GM12878 (cell line): Measurements from ENCODE around the gene MPRIP. TPM values are rescaled to one million over a fixed set of nuclear protein-coding genes. Genes with fewer than 3 reads are reported as not detected.

Experiments
- ATAC-seq: fragments of 200-7000 bp; cut with Tn5 transposase; 3 replicates; pipeline ENCODE4 v1.9.1; 2020; ENCODE audit warnings: mild to moderate bottlenecking, moderate library complexity
- BruUV-seq: library from RNA; stranded (reverse); fragments of 400-500 nt; replicated peaks from 2 replicates; lab custom pipeline; 2021; lab: Mats Ljungman, UMichigan
- CTCF ChIA-PET: fragments of 300-600 bp; sonication (Branson Sonifier 250); formaldehyde crosslinking; extraction: SDS; loops from one replicate; lab custom pipeline; 2021; ENCODE audit warnings: inconsistent platforms; lab: Yijun Ruan, JAX
- POLR2A ChIA-PET: fragments of 350-600 bp; formaldehyde crosslinking; extraction: SDS; loops from one replicate; lab custom pipeline; 2021; ENCODE audit warnings: inconsistent platforms; lab: Charles Lee
- RAD21 ChIA-PET: fragments of 300-600 bp; sonication (Branson Sonifier 250); formaldehyde crosslinking; loops from one replicate; lab custom pipeline; 2023; ENCODE audit warnings: antibody characterized with exemption; ENCODE audit not compliant: unreplicated experiment; lab: Charles Lee
- SMC1A ChIA-PET: fragments of 300-600 bp; sonication (Branson Sonifier 250); formaldehyde crosslinking; loops from one replicate; lab custom pipeline; 2023; ENCODE audit not compliant: unreplicated experiment, uncharacterized antibody; lab: Charles Lee
- DNase-seq: peaks from one replicate; pipeline ENCODE4 v3.0.0-alpha.2; 2011; ENCODE audit warnings: low read depth, low spot score
- FAIRE-seq: peaks from 3 replicates; lab custom pipeline; 2011; peaks lifted over from hg19 to GRCh38; lab: Jason Lieb, UNC
- H2AFZ ChIP-seq: 2 replicates; pipeline ENCODE4 v1.6.0; 2011; ENCODE audit warnings: low read depth, low read length, control low read depth; ENCODE audit not compliant: control insufficient read depth
- H3K27ac ChIP-seq: 2 replicates; pipeline ENCODE4 v1.5.1; 2011; ENCODE audit warnings: control low read depth; ENCODE audit not compliant: control insufficient read depth, insufficient read depth
- H3K27me3 ChIP-seq, 2 experiments: replicated peaks in 1 of 2; 2 replicates each; pipeline versions ENCODE4 v1.6.0 to v1.6.1; 2011; ENCODE audit warnings: low read length in 1 of 2; ENCODE audit not compliant: control insufficient read depth in 2 of 2, insufficient read depth in 2 of 2
- H3K36me3 ChIP-seq, 2 experiments: 2 replicates each; pipeline ENCODE4 v1.5.1; 2011; ENCODE audit warnings: low read length in 1 of 2; ENCODE audit not compliant: control insufficient read depth in 2 of 2, insufficient read depth in 2 of 2
- H3K4me1 ChIP-seq: 2 replicates; pipeline ENCODE4 v1.6.1; 2011; ENCODE audit warnings: mild to moderate bottlenecking, low read length, moderate library complexity, mixed read lengths; ENCODE audit not compliant: control insufficient read depth, insufficient read depth
- H3K4me2 ChIP-seq: 2 replicates; pipeline ENCODE4 v1.6.0; 2011; ENCODE audit warnings: control low read depth; ENCODE audit not compliant: control insufficient read depth, insufficient read depth
- H3K4me3 ChIP-seq: fragments of 200-600 bp; sonication (generic); 2 replicates; pipeline ENCODE4 v1.5.1; 2016
- H3K79me2 ChIP-seq: 2 replicates; pipeline ENCODE4 v1.6.0; 2011; ENCODE audit warnings: low read length; ENCODE audit not compliant: control insufficient read depth, insufficient read depth
- H3K9ac ChIP-seq: 2 replicates; pipeline ENCODE4 v1.8.0; 2011; ENCODE audit warnings: low read length, control low read depth, mixed read lengths; ENCODE audit not compliant: control insufficient read depth, insufficient read depth
- H3K9me3 ChIP-seq: replicated peaks from 3 replicates; pipeline ENCODE4 v1.5.1; 2011; ENCODE audit warnings: mild to moderate bottlenecking, low read length; ENCODE audit not compliant: control insufficient read depth, insufficient read depth
- H4K20me1 ChIP-seq: 2 replicates; pipeline ENCODE4 v1.6.0; 2011; ENCODE audit not compliant: control insufficient read depth, insufficient read depth
- ASH2L ChIP-seq: fragments of 300-600, 200-600 bp; sonication (generic); IDR thresholded peaks from 2 replicates; pipeline ENCODE4 v1.6.1; 2017; ENCODE audit warnings: low read depth, mild to moderate bottlenecking, borderline replicate concordance
- CBX5 ChIP-seq: sonication (generic); IDR thresholded peaks from 2 replicates; pipeline ENCODE4 v1.6.1; 2016; ENCODE audit warnings: low read depth, moderate library complexity, mild to moderate bottlenecking, inconsistent platforms
- HDGF ChIP-seq: fragments of 450-650 bp; IDR thresholded peaks from 2 replicates; pipeline ENCODE4 v1.6.1; 2016; ENCODE audit warnings: antibody characterized with exemption
- IKZF1 ChIP-seq: fragments of 450-650 bp; conservative IDR thresholded peaks from 2 replicates; pipeline ENCODE4 v1.6.1; 2017; ENCODE audit warnings: antibody characterized with exemption, mild to moderate bottlenecking
- MEF2B ChIP-seq: fragments of 450-650 bp; IDR thresholded peaks from 2 replicates; pipeline ENCODE4 v1.6.1; 2018; ENCODE audit warnings: mild to moderate bottlenecking, moderate library complexity; ENCODE audit not compliant: partially characterized antibody, poor library complexity, severe bottlenecking
- MTA2 ChIP-seq: fragments of 450-650 bp; IDR thresholded peaks from 2 replicates; pipeline ENCODE4 v1.6.1; 2016; ENCODE audit warnings: low read depth, mild to moderate bottlenecking, moderate library complexity
- NFXL1 ChIP-seq: fragments of 450-650 bp; IDR thresholded peaks from 2 replicates; pipeline ENCODE4 v1.6.1; 2017; ENCODE audit warnings: antibody characterized with exemption, mild to moderate bottlenecking, borderline replicate concordance
- POU2F2 ChIP-seq: IDR thresholded peaks from 3 replicates; pipeline ENCODE4 v1.6.1; 2011; ENCODE audit warnings: low read depth, mild to moderate bottlenecking, low read length, borderline replicate concordance
- RELA ChIP-seq: fragments of 450-650 bp; IDR thresholded peaks from 2 replicates; pipeline ENCODE4 v1.8.0; 2014; ENCODE audit warnings: borderline replicate concordance; ENCODE audit not compliant: partially characterized antibody
- SPI1 ChIP-seq: IDR thresholded peaks from 2 replicates; pipeline ENCODE4 v1.6.1; 2011; ENCODE audit warnings: low read depth, mild to moderate bottlenecking, low read length, moderate library complexity, borderline replicate concordance; ENCODE audit not compliant: insufficient read depth
- TBL1XR1 ChIP-seq: IDR thresholded peaks from 2 replicates; pipeline ENCODE4 v1.6.1; 2012; ENCODE audit warnings: low read depth, low read length, improper control_type of control experiment
- ZNF207 ChIP-seq: fragments of 450-650 bp; IDR thresholded peaks from 2 replicates; pipeline ENCODE4 v1.6.1; 2014; ENCODE audit warnings: antibody characterized with exemption, mild to moderate bottlenecking, borderline replicate concordance
- ZSCAN29 ChIP-seq: fragments of 450-650 bp; IDR thresholded peaks from 2 replicates; pipeline ENCODE4 v1.6.1; 2017; ENCODE audit warnings: mild to moderate bottlenecking, moderate library complexity
- ZZZ3 ChIP-seq: IDR thresholded peaks from 2 replicates; pipeline ENCODE4 v1.6.1; 2011; ENCODE audit warnings: low read depth; ENCODE audit not compliant: control insufficient read depth, insufficient read length
- WGBS: methylation state at CpG from one replicate; pipeline ENCODE4 v1.1.6; 2016; ENCODE audit warnings: low lambda C conversion rate; ENCODE audit not compliant: insufficient replicate concordance, insufficient coverage; ENCODE audit errors: missing lambda C conversion rate; 5-methylcytosine and 5-hydroxymethylcytosine counted together
- in situ Hi-C: fragments of 300-500 bp; cut with MboI; formaldehyde crosslinking; loops from 9 replicates; pipeline ENCODE4 v1.14.3; 2018; ENCODE audit warnings: mixed read lengths
- intact Hi-C: fragments of 100-400 bp; cut with micrococcal nuclease; formaldehyde crosslinking; loops from one replicate; pipeline ENCODE4 v1.14.2; 2022; ENCODE audit not compliant: unreplicated experiment
- polyA plus RNA-seq, 11 experiments: library from polyadenylated mRNA; depleted of rRNA in 4 of 11; unstranded in 6 of 11; stranded (reverse) in 5 of 11; fragments of >200 nt; fragmentation: Nextera tagmentation in 4 of 11; fragmentation: Illumina TruSeq in 1 of 11; extraction: Ambion mirVana in 4 of 11; extraction: Trizol in 1 of 11; gene quantifications; 1 replicate in 1 of 11; 2 replicates in 10 of 11; pipeline versions ENCODE4 v1.2.1 to v1.2.3, GENCODE V29; 2011 to 2016; ENCODE audit warnings: inconsistent platforms in 2 of 11, missing spikeins in 2 of 11, low read depth in 1 of 11
- total RNA-seq, 4 experiments: library from RNA; depleted of rRNA in 3 of 4; stranded (reverse); fragments of >200 nt in 3 of 4; fragmentation: Illumina TruSeq in 1 of 4; extraction: Trizol in 1 of 4; gene quantifications; 2 replicates each; pipeline versions ENCODE4 v1.2.1 to v1.2.3, GENCODE V29; 2013 to 2021
- TF ChIP-seq, protein P1 (sequence below): fragments of 450-650 bp; conservative IDR thresholded peaks from 2 replicates; pipeline ENCODE4 v1.6.1; 2017; ENCODE audit warnings: mild to moderate bottlenecking, moderate library complexity
- TF ChIP-seq, protein P2 (sequence below): fragments of 450-650 bp; IDR thresholded peaks from 2 replicates; pipeline ENCODE4 v1.6.1; 2017; ENCODE audit warnings: mild to moderate bottlenecking, low read depth, inconsistent platforms; ENCODE audit not compliant: poor library complexity, severe bottlenecking
- TF ChIP-seq, protein P3 (sequence below): IDR thresholded peaks from 2 replicates; pipeline ENCODE4 v1.6.1; 2011; ENCODE audit warnings: borderline replicate concordance, low read depth, mild to moderate bottlenecking, moderate library complexity, mixed read lengths, low read length; ENCODE audit not compliant: insufficient read depth; ENCODE audit errors: extremely low read length

Gene MPRIP
- total and polyA plus RNA-seq, 10 of the 15 experiments (the other 5 are each of a cell fraction or from before 2014, with no cell fraction given), result 16.5 to 168 (median 71.7) TPM

DNA sequence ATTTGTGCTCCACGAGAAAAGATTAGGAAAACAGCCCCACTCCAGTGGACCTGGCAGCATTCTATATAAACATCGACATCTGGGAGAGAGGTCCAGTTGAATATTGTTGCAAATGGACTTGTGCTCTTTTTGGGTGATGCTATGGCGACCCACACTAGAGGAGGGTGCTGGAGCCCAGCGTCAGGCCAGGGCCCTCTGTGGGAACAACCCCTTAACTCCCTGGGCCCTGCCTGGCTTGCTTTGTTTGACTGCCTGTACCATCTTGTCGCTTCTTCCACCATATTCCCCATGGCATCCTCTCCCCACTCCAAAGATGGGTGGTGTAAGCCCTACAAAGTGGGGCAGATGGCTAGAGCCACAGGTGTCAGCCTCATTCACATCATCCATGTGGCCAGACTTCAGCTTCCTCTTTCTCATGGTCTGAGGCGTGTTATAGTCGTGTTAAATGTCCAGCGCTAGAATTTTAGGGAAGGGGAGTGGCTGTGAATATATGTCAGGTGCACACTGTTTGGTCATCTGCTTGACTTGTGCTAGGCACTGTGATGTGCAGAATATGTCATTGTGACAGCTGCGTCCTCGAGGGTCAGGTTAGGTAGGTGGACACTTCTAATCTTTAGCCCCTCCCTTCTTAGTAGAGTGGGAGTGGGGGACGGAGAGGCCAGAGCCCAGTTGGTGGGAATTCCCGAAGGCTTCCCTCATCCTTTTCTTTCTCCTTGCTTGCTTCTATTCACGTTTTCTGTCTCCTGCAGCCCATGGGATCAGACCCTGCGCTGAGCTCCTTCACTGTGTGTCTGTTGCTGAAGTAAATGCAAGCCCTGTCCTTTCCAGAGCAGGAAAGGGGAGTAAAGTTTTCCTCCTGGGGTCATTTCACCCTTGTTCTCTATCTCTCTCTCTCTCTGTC is 49.8 kb downstream of the MPRIP start:
- Histone ChIP-seq H3K9me3 (no peaks in the 10 kb centered on the region), H3K4me1 (no peaks in the 10 kb centered on the region), H4K20me1 (no peaks in the 10 kb centered on the region; the same call in 1 of the 2 replicates), H3K4me2 (no peak overlapping the region), H2AFZ (no peak overlapping the region), H3K9ac (no peak overlapping the region), H3K27ac (no peak overlapping the region), H3K79me2 (no peaks in the 10 kb centered on the region; the same call in 1 of the 2 replicates), H3K36me3 (peaks cover 7 to 18% of the 10 kb centered on the region in 2 experiments; a peak in 3 of 4 replicates), H3K4me3 (no peak overlapping the region), H3K27me3 (no peaks in the 10 kb centered on the region)
- intact Hi-C loops (no loop called here), in situ Hi-C loops (no loop called here)
- FAIRE-seq (no peak), ATAC-seq (no peak), DNase-seq (no peak)
- BruUV-seq, result no TSS peak
- 83% methylated on average over 14 of the region's 14 CpGs for WGBS
- TF ChIP-seq MEF2B (no peak), SPI1 (no peak), IKZF1 (no peak), MTA2 (no peak), ZSCAN29 (no peak), NFXL1 (no peak), CBX5 (no peak), ASH2L (no peak), HDGF (no peak), ZNF207 (no peak), RELA (no peak), TBL1XR1 (no peak), POU2F2 (no peak), ZZZ3 (no peak)
- TF ChIP-seq, protein P1, sequence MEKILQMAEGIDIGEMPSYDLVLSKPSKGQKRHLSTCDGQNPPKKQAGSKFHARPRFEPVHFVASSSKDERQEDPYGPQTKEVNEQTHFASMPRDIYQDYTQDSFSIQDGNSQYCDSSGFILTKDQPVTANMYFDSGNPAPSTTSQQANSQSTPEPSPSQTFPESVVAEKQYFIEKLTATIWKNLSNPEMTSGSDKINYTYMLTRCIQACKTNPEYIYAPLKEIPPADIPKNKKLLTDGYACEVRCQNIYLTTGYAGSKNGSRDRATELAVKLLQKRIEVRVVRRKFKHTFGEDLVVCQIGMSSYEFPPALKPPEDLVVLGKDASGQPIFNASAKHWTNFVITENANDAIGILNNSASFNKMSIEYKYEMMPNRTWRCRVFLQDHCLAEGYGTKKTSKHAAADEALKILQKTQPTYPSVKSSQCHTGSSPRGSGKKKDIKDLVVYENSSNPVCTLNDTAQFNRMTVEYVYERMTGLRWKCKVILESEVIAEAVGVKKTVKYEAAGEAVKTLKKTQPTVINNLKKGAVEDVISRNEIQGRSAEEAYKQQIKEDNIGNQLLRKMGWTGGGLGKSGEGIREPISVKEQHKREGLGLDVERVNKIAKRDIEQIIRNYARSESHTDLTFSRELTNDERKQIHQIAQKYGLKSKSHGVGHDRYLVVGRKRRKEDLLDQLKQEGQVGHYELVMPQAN, result no peak
- TF ChIP-seq, protein P2, sequence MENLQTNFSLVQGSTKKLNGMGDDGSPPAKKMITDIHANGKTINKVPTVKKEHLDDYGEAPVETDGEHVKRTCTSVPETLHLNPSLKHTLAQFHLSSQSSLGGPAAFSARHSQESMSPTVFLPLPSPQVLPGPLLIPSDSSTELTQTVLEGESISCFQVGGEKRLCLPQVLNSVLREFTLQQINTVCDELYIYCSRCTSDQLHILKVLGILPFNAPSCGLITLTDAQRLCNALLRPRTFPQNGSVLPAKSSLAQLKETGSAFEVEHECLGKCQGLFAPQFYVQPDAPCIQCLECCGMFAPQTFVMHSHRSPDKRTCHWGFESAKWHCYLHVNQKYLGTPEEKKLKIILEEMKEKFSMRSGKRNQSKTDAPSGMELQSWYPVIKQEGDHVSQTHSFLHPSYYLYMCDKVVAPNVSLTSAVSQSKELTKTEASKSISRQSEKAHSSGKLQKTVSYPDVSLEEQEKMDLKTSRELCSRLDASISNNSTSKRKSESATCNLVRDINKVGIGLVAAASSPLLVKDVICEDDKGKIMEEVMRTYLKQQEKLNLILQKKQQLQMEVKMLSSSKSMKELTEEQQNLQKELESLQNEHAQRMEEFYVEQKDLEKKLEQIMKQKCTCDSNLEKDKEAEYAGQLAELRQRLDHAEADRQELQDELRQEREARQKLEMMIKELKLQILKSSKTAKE, result no peak
- TF ChIP-seq, protein P3, sequence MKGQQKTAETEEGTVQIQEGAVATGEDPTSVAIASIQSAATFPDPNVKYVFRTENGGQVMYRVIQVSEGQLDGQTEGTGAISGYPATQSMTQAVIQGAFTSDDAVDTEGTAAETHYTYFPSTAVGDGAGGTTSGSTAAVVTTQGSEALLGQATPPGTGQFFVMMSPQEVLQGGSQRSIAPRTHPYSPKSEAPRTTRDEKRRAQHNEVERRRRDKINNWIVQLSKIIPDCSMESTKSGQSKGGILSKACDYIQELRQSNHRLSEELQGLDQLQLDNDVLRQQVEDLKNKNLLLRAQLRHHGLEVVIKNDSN, result no peak
- ChIA-PET POLR2A (no interaction called here), CTCF (no interaction called here), RAD21 (no interaction called here), SMC1A (no interaction called here)
